Measurements from ENCODE around the gene EGFR.

DNA sequence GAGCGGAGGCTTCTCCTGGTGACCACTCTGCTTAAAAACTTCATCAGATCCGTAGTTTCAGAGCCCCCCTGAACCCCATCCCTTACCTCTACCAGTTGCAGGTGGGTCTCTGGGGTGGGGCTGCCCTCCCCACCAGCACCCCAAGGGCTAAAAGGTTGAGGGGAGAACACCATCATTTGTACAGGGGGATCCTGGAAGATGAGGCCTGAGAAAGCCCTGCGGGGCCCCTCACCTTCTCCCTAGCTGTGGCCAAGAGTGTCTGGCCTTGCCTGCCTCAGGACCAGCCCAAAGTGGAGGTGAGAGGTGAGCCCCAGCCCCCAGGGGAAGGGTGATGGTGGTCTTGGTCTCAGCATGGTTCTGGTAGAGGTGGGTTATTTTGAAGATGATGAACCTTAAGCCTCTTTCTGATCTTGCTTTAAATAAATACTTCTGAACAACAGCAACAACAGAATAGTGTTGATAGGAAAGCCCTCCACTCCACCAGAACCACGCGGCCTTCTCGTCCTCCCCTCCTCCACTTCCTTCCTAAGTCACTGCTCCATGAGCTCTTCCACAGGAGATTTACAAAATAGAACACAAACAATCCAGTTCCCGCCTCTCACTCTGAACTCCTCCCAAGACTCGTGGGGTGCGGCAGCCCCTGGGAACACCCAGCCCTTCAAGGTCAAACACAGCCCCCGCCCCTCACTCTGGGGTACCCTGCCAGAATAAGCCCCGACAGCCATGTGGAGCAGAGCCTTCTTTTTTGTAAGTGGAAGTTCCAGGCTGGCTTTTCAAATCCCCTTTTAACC, 169.1 kb downstream of the EGFR start:
- TF ChIP-seq, protein P1, sequence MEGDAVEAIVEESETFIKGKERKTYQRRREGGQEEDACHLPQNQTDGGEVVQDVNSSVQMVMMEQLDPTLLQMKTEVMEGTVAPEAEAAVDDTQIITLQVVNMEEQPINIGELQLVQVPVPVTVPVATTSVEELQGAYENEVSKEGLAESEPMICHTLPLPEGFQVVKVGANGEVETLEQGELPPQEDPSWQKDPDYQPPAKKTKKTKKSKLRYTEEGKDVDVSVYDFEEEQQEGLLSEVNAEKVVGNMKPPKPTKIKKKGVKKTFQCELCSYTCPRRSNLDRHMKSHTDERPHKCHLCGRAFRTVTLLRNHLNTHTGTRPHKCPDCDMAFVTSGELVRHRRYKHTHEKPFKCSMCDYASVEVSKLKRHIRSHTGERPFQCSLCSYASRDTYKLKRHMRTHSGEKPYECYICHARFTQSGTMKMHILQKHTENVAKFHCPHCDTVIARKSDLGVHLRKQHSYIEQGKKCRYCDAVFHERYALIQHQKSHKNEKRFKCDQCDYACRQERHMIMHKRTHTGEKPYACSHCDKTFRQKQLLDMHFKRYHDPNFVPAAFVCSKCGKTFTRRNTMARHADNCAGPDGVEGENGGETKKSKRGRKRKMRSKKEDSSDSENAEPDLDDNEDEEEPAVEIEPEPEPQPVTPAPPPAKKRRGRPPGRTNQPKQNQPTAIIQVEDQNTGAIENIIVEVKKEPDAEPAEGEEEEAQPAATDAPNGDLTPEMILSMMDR (IDR thresholded peaks at IDR 0.05) = no peak
- TF ChIP-seq POLR2A (IDR thresholded peaks at IDR 0.05) (no peak), EP300 (IDR thresholded peaks at IDR 0.05) (no peak)
